Right renal pelvis (tissue), 4 donors: ENCODE data around the gene SDCCAG8. TPM values are rescaled to one million over a fixed set of nuclear protein-coding genes. Genes with fewer than 3 reads are reported as not detected.

ENCODE experiments used
- DNase-seq, 4 donors: peaks; one replicate each; pipeline ENCODE4 v3.0.0-alpha.2; 2013; ENCODE audit warnings: low read depth in 4 of 4, low spot score in 3 of 4, missing footprints in 1 of 4
- polyA plus RNA-seq, 4 donors: library from polyadenylated mRNA; unstranded; fragments of 120-200 nt; gene quantifications; one replicate each; pipeline ENCODE4 v1.2.1, GENCODE V29; 2013; ENCODE audit not compliant: insufficient read length in 4 of 4

Gene SDCCAG8
- polyA plus RNA-seq, 4 donors = 40.8 to 50.4 (median 43.7) TPM

DNA sequence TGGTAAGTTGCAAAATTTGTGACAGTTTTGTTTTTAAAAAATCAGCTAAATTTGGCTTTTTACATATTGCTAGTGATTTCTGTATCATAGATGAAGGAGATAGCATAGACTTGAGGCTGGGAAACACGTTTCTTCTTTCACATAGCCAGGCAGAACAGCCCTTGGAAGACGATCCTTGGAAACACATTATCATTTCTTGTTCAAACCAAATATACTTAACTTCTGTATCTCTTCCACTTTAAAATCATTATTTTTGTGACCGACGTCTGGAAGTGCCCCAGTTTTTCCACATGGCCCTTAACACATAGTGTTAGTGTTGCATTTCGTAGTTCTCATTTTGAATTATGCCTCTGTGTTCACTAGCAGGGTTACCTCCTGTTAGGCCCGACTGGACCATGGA, 193.5 kb downstream of the SDCCAG8 start:
- DNase-seq = no peak

- no peak for DNase-seq
Observed at GRCh38 chr1:243452092-243452491, 196.3 kb downstream of the SDCCAG8 start.

DNA sequence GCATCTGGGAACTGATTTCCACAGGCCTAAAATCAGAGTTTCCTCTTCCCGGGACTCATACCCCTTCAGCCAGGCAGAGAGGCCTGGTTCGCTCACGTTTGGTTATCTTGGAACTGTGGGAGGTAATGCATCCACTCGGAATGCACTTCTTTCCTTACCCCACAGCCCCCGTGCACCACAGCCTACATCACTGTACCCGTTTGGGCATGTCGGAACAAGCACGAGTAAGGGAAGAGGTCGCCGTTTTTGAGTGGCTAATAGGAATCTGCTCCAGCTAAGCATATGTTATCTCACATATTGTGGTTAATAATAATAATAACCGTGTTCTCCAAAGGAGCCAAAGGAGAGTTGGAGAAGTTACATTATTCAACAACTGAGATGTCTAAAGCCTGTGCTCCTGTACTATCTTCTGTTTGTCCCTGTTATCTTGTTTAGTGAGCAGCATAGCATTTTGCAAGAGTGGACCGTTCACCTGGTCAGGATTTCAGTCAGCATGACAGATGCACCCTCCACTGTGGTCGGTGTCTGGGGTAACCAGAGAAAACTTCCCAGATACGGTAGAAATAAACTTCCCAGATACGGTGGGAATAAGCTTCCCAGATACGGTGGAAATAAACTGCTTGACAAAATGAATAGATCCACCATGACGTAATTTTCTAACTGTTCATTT, 198.6 kb downstream of the SDCCAG8 start:
- DNase-seq = no peak

DNA sequence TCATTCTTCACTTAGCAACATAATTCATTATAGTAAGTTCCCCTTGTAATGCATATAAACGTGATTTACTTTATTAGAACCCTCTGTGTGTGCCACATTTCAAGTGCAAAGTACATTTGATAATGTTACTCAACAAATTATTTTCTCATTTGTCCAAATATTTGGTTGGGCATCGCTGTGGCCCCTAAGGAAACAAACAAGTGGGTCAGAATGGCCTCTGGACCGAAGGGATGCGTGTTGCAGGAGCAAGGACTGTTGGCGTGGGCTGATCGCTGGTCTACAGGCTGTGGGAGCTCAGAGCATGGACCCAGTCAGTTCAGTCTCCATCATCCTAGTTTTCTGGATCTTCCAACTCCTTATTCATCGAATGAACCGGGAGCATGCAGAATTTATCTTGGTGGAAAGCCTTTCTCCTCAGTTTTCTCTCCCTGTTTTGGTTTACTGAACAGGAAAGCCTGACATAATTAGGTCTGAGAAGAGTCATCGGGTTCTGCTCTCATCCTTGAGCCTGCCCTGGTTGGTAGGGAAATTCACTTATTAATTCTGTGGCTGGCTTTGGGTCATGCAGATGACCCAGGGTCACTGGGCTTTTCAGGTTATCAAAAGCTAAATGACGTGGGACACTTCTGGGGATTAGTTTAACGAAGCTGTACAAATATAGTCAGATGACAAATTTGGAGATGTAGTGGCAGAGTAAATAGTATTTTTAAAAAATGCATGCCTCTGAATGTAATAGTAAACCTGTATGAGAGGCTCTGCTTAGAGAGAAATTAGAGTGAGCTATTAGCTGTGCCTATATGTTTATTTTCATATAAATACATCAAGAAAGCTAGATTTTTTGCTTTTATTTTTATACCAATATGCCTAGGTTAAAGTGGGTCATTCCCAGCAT, 200.2 kb downstream of the SDCCAG8 start:
- no peak for DNase-seq

- DNase-seq = no peak
Observed at GRCh38 chr1:243457363-243457982, 201.6 kb downstream of the SDCCAG8 start.

DNA sequence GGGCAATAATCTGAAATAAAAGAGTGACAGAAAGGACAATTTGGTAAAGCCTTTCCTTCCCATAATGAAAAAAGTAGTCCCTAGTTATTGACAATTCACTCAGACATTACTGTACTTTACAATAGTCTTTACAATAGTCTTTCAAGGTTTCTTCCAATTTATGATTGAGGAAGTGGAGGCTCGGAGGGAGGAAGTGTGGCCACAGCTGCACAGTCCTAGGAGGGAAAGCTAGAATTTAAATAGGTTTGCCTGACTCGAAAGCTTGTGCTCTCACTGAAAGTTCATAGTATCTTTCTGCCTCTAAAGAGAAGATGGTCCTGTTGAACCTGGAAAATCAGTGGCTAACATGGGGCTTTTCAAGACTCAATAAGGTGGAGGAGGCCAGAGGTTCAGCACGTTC, 203.2 kb downstream of the SDCCAG8 start:
- DNase-seq = no peak

DNA sequence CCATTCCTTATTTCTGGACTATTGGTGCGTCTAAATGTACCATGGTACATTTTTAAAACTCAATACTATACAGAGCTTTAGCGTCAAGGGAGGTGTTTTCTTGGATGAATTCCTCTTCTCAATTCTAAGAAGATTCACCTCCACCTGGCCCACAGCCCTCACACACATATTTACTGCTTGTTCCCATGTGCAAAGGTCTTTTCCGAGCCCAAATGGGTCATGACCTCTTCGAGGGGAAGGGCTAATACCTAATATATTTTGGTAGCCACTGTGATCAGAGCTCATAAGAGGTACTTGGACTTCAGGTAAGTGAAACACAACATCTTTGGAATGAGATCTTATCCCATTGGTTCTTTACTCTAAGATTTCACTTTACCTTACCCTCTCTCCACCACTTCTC, 205.9 kb downstream of the SDCCAG8 start:
- no peak for DNase-seq

- no peak for DNase-seq
Observed at GRCh38 chr1:243462929-243463697, 207.3 kb downstream of the SDCCAG8 start.

- DNase-seq = no peak
Observed at GRCh38 chr1:243465081-243465480, 209.2 kb downstream of the SDCCAG8 start.

GRCh38 chr1:243465738-243466137, 209.9 kb downstream of the SDCCAG8 start:
- DNase-seq = no peak

GRCh38 chr1:243469497-243469896, 213.7 kb downstream of the SDCCAG8 start:
- DNase-seq = no peak

- DNase-seq = no peak
Observed at GRCh38 chr1:243470502-243470901, 214.7 kb downstream of the SDCCAG8 start.

DNA sequence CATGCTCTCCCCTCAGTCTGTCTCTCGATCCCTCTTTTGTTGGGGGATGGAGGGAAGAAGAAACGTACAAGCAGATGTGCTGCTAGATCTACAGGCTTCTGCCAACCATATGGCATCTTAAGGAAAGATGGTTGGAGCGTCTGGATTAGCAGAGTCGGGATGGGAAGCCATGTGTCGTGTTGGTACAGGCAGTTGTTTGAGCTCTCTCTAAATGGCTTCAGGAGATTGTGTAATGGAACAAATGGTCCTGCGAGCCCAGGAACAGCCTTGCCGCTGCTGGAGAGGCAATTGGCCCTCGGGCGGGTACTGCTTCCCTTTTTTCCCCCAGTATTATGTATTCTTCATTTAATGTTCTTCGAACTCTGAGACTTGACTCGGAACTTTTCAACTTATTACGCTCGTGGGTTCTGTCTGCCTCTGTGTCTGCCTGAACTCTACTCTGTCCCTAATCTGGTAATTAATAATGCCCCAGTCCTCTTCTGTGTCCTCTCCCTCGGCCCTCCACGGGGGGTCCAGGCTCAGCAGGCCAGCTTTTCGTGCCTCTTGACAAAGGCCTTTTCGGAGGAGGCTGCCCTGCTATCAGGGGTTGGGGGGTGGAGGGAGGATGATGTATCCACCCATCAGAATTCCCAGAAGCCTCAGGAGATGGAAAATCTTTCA, 215.3 kb downstream of the SDCCAG8 start:
- DNase-seq = no peak

GRCh38 chr1:243471754-243472745, 216.2 kb downstream of the SDCCAG8 start:
- DNase-seq = no peak

DNA sequence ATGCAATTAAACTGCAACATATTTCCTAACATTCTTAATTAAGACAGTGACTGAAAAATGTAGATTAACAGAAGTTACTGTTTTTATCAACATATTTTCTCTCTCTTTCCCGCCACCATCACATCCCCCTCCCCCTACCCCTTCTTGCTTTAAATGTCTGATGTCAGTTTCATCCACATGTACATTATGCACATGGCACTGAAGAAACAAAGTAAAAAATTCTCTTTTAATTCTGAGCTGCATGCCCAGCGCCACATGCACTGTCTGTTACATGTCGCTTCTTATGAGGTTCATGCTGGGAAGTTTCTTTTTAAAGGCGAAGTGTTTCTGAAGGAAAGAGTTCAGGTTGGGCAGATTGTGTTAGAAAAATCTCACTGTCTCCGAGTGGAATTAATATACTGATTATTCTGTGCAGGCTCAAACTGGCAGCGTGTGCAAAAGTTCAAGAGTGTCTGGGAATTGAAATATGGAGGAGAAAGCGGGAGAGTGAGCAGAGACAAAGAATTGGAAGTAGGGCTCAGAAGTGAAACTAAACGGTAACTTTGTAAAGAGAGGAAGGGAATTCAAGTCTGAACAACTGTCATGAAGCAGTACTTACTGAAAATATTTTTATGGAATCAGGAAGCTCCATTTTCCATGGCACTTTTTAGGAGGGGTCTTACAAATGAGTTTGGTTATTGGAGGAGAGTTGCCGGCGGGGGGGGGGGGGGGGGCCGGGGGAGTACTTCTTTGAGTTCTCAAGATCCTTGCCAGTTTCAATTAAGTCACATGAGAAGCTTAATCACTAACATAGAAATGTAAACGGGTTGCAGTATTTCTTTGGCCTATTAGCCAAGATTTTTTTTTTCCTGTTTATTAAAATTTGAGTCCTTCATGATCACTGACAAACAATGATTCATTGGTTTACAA, 217.6 kb downstream of the SDCCAG8 start:
- no peak for DNase-seq

DNA sequence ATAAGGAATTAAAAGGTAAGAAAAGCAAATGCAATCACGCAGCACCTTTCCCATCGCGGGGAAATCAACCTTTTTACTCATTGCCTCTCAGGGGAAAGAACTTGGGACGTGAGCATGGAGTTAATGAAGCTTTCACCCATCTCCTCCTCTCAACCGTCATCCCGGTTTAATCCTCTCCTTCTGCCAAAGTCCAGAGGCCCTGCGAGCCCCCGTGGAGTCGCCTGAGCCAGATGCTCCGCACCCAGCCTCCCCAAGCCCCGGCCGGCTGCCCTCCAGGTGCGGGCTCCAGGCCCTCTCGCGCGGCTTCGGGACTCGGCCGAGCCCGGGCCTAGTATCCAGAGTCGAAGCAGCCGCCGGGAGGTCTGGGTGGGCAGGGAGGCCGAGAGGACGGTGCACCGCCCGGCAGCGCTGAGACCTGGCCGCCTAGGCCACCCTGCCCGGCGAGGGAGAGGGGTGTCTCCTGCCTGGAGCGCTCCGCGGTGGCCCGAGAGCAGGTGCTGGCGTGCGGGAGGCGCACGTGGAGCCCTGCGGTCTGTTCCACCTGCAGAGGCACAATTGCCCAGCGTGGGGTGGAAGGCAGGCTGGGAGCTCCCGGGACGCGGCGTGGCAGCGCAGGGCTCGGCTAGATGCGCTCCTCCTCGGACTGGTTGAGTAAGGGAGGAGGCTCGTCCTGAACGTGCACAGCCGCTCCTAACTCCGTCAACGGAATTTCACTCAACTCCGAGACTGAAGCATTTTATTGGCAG, 218.5 kb downstream of the SDCCAG8 start:
- DNase-seq = no peak

DNA sequence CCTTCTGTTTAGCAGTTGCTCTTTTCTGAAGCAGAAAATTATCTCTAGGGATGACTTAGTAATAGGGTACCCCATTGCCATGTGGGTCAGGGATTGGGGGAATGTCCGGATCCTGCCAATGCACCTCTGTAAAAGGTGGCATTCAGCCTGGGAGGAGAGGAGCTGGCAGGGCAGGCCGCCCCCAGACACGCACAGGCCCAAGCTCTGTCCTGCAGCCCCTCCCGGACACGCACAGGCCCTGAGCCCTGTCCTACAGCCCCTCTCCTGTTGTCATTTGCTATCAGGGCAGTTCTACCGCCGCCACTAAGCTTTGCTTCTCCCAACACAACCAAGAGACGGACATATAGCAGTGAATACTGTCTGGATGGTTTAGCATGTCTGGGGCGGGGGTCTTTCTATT, 219.1 kb downstream of the SDCCAG8 start:
- DNase-seq = no peak
